Lower leg skin (tissue), 3 donors: ENCODE results near the gene KHDC4.

Experiments used
- CTCF ChIP-seq, 3 donors: fragments of 450-650 bp; IDR thresholded peaks; one replicate each; pipeline ENCODE4 v1.5.1; 2016; ENCODE audit warnings: antibody characterized with exemption in 3 of 3, mild to moderate bottlenecking in 3 of 3, moderate library complexity in 2 of 3
- POLR2A ChIP-seq, 2 donors: fragments of 450-650 bp; IDR thresholded peaks; one replicate each; pipeline ENCODE4 v1.6.1; 2016 to 2017; ENCODE audit warnings: antibody characterized with exemption in 2 of 2, mild to moderate bottlenecking in 1 of 2, moderate library complexity in 1 of 2

GRCh38 chr1:155882235-155882634 is 52.0 kb downstream of the KHDC4 start:
- TF ChIP-seq CTCF (IDR thresholded peaks at IDR 0.05) (no peak), POLR2A (IDR thresholded peaks at IDR 0.05) (no peak)
